Stimulated activated CD8-positive, alpha-beta memory T cell treated with anti-CD3 and anti-CD28 coated beads, Interleukin-4, amount 100 ng/mL, for 24 hours (primary cell): ENCODE results near the gene PDLIM1.

Source experiments
- DNase-seq: peaks from one replicate; pipeline ENCODE4 v3.0.0-alpha.2; 2020; ENCODE audit warnings: low read depth

PDLIM1 gene

GRCh38 chr10:95314192-95314918 is 23.6 kb upstream of the PDLIM1 start:
- no peak for DNase-seq

GRCh38 chr10:95312986-95313495 is 22.2 kb upstream of the PDLIM1 start:
- no peak for DNase-seq

- DNase-seq, result no peak
Measured at GRCh38 chr10:95312257-95312656, 21.5 kb upstream of the PDLIM1 start.

- no peak for DNase-seq
Measured at GRCh38 chr10:95309958-95310357, 19.2 kb upstream of the PDLIM1 start.

GRCh38 chr10:95308389-95309302 is 17.8 kb upstream of the PDLIM1 start:
- no peak for DNase-seq

- DNase-seq, result no peak
Measured at GRCh38 chr10:95306851-95307250, 16.0 kb upstream of the PDLIM1 start.

- no peak for DNase-seq
Measured at GRCh38 chr10:95306318-95306650, 15.5 kb upstream of the PDLIM1 start.

- no peak for DNase-seq
Measured at GRCh38 chr10:95305606-95306317, 15.0 kb upstream of the PDLIM1 start.

- no peak for DNase-seq
Measured at GRCh38 chr10:95304976-95305375, 14.2 kb upstream of the PDLIM1 start.

GRCh38 chr10:95304463-95304862 is 13.7 kb upstream of the PDLIM1 start:
- no peak for DNase-seq

- DNase-seq, result no peak
Measured at GRCh38 chr10:95303950-95304349, 13.1 kb upstream of the PDLIM1 start.

- DNase-seq, result no peak
Measured at GRCh38 chr10:95303535-95303934, 12.7 kb upstream of the PDLIM1 start.

- DNase-seq, result no peak
Measured at GRCh38 chr10:95300022-95300539, 9.3 kb upstream of the PDLIM1 start.

GRCh38 chr10:95297402-95297801 is 6.6 kb upstream of the PDLIM1 start:
- no peak for DNase-seq

- DNase-seq, result no peak
Measured at GRCh38 chr10:95296764-95297163, 6.0 kb upstream of the PDLIM1 start.

- DNase-seq, result peak; percentile 13
Measured at GRCh38 chr10:95295031-95295755, 4.4 kb upstream of the PDLIM1 start.

GRCh38 chr10:95293631-95294030 is 2.8 kb upstream of the PDLIM1 start:
- DNase-seq, result no peak

GRCh38 chr10:95291365-95292039 is 699 bp upstream of the PDLIM1 start:
- no peak for DNase-seq

GRCh38 chr10:95289921-95290421 is 832 bp downstream of the PDLIM1 start:
- DNase-seq, result no peak

- no peak for DNase-seq
Measured at GRCh38 chr10:95289003-95289920, 1.5 kb downstream of the PDLIM1 start.
